HG03066 (cell line): Measurements from ENCODE around the gene MRPL53.

Experiments used
- ATAC-seq: cut with Tn5 transposase; IDR thresholded peaks from one replicate; pipeline ENCODE4 v1.9.1; 2021; ENCODE audit warnings: low read depth; ENCODE audit not compliant: unreplicated experiment

The MRPL53 gene

GRCh38 chr2:74472086-74472944 lies at the start of gene MRPL53:
Gene MRPL53 (minus strand): TSS chr2:74472680. CDS start chr2:74472660, 20 bp downstream.
- peak; percentile 82 for ATAC-seq

DNA sequence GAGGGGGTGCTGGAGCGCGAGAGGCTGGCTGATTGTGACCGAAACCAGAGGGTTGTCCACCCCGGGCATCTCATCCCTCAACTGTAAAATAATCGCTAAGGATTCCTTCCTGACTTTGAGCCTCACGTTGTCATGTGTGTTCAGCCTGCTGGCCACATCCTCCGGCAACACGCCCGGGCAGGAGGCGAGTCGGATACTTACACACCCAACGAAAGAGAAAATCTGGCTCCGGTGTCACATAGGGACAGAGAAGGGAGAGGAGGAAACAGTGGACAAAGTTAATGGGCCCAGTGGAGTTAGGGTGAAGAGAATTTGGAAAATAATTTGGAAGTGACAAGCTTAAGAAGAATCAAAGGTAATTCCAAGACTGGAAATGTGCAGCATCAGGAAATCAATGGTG lies 44.2 kb upstream of the MRPL53 start:
- no peak for ATAC-seq

- ATAC-seq: no peak
Measured at GRCh38 chr2:74515981-74516633, 43.6 kb upstream of the MRPL53 start.

DNA sequence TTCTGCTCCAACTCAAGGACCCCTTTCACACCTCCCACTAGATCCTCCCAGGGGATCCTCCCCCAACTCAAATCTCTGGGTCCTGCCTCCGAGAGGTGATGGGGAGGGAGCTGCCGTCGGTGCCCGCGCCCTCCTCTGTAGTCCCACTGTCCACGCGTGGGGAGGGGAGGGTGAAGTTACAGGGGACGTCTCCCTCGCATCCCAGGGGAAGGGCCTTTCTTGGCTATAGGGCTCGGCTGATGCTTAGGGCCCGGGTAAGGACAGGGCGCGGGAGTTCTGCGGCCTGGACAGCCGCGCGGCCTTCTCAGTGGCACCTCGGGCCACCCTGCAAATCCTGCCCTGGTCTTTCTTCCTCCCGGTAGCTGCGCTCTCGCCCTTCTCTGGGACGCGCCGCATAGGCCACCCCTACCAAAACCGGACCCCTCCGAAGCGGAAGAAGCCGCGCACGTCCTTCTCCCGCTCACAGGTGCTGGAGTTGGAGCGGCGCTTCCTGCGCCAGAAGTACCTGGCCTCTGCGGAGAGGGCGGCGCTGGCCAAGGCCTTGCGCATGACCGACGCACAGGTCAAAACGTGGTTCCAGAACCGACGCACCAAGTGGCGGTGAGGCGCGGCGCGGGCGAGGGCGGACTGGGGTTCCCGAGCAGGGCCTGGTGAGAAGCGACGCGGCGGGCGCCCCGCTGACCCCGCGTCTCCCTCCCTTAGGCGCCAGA lies 42.9 kb upstream of the MRPL53 start:
- ATAC-seq: no peak

DNA sequence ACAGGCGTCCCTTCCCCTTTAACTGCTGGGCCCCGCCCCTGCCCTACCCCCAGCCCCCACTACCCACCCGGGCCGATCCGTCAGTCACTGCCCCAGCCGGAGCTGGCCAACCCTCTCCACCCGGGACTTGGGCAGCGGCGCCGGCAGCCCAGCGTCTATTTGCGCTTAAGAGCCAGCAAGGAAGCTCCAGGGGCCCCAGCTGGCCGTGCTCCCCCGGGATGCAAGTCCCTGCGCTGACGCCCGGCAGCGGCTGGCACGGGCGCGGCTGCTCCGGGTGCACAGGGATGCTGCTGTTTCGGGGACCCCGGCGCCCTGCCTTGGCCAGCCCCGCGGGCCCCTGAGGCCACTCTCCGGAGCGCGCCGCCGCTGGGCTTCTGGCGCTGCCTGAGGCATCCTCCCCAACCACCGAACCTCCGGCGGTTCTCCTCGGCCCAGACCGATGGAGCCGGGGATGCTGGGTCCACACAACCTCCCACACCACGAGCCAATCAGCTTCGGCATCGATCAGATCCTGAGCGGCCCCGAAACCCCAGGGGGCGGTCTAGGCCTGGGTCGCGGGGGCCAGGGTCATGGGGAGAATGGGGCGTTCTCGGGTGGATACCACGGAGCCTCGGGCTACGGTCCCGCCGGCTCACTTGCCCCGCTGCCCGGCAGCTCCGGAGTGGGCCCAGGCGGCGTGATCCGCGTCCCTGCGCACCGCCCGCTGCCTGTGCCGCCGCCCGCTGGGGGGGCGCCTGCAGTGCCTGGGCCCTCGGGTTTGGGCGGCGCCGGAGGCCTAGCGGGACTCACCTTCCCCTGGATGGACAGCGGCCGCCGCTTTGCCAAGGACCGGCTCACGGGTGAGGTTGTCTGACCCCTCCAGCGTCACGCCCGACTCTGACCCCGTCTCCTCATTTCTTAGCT lies 42.1 kb upstream of the MRPL53 start, which contains the start of gene TLX2:
TLX2 (plus strand) TSS at position 83 of the 903 bp plus-strand sequence; CDS start at position 440, 357 bp downstream.
- no peak for ATAC-seq

DNA sequence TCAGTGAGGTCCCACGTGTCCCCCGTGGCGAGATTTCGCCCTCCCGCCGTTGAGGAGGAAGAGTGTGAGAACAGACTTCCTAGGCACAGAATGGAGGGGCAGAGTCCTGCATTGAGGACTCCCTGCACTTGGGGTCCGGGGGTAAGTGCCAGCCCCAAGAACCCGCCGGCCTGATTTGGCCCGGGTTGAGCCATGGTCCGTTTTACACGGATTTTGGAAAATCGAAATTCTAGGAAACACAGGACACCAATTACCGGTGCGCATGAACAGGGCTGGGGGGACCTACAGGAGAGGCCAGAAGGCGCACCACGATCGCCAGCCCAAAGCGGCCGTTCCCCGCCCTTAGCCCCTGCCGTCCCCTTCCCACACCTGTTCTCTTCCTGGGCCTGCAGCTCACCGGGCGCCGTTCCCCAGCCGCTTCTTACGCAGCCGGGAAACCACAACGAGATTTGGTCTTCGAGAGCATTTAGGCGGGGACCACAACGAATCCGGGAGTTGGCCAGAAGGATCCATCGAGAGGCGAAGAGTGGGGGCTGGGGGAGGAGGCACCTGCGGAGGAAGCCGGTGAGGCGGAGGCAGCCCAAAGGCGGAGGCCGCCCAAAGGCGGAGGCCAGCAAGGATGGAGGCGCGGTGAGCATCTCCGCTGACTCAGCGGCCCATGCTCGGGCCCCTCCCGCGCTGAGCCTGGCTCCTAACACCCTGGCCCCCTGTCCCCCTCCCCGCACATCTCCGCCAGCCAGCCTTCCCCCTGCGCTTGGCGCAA lies 41.3 kb upstream of the MRPL53 start:
- no peak for ATAC-seq

DNA sequence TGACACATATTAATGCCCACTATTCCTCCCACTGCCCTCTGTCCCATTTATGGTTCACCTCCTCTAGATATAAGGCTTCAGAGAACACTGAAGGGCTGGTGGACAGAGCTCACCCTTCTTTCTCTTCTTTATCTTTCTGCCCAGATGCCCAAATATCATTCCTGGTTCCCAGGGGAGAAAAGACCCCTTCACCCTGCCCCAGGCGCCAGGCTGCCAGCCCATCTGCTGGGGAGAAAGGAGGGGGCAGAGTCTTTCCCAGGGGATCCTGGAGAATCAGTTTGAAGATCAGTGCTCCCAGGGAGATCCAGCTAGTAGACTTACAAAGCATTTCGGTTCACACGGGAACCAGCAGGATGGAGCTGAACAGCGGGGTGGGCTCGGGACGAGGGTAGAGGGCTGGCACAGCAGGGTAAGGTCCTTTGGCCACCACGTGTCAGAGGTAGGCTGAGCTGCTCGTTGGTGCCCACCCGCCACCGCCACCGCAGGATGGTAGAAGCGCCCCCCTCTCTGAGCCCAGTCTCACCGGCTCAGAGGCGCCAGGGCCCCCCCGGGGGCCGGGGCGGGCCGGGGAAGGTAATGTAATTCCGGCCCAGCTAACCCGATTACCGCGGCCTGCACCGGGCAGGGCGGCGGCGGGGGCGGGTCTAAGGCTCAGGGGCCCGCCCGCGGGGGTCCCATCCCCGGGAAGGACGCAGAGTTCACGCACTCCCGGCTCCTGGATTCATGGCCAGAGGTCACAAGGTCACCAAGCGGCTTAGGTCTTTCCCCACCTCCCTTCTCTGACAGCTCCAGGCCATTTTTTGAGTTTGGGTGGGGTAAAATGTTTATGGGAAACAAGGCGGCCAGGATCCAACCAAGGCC lies 40.5 kb upstream of the MRPL53 start:
- ATAC-seq: no peak

DNA sequence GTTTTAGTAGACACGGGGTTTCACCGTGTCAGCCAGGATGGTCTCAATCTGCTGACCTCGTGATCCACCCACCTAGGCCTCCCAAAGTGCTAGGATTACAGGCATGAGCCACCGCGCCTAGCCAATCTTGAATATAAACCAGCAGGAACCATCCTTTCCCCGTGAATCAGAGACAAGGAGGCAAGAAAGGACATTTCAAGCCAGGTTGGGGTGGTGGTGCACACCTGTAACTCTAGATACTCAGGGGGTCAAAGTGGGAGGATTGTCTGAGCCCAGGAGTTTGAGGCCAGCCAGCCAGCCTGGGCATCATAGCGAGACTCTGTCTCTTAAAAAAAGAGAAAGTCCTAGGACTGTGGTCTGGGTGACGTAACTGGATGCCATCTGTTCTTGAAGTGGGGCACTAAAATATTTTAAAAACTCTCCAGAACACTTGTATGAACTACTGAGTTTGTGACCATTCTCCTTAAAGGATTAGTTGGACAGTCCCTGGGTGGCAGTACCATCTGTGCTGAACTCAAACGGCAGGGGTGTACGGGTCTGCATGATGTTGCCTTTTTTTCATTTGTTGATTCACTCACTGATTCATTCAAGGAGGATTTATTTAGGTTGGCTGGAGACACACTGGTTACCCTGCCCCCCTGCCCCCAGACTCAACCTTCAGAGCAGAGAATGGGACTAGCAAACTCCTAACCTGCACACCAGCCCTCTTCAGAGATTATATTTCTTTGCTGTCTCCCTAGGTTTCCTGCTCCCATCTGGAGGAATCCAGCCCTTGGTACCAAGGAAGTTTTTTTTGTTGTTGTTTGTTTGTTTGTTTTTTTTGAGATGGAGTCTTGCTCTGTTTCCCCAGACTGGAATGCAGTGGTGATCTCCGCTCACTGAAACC lies 38.9 kb upstream of the MRPL53 start:
- ATAC-seq: no peak

GRCh38 chr2:74510272-74510671 lies 37.8 kb upstream of the MRPL53 start:
- no peak for ATAC-seq

DNA sequence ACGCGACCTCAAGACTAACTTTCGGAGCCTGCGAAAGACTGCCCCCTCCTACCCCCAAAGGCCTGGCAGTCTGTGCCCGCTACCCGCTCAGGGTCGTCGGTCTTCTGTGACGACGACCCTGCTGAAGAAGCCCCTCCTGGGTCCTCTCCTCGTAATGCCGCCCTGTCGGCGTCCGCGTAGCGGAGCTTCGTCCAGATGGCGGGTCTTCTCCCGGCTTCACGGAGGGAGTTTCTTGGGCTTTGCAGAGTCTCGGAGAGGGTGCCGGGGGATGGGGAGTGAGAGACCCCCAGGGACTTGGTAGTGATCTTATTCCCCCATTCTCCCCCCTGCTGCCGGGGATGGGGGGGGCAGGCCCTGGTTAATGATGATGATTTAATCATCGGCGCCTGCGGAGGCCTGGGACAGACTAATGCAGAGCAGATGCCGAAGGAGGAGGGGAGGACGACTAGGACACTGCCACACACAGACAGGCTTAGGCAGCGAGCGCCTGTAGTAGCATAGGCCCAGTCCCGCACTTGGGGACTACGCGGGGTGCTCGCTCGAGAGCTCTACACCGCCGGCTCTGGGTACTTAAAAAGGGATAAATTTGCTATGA lies 35.5 kb upstream of the MRPL53 start:
- peak; percentile 17 for ATAC-seq

GRCh38 chr2:74507145-74507925 lies 34.9 kb upstream of the MRPL53 start, which contains the start of gene PCGF1:
Gene PCGF1 (minus strand): TSS chr2:74507695. CDS start chr2:74507668, 27 bp downstream.
- peak; percentile 90 for ATAC-seq

DNA sequence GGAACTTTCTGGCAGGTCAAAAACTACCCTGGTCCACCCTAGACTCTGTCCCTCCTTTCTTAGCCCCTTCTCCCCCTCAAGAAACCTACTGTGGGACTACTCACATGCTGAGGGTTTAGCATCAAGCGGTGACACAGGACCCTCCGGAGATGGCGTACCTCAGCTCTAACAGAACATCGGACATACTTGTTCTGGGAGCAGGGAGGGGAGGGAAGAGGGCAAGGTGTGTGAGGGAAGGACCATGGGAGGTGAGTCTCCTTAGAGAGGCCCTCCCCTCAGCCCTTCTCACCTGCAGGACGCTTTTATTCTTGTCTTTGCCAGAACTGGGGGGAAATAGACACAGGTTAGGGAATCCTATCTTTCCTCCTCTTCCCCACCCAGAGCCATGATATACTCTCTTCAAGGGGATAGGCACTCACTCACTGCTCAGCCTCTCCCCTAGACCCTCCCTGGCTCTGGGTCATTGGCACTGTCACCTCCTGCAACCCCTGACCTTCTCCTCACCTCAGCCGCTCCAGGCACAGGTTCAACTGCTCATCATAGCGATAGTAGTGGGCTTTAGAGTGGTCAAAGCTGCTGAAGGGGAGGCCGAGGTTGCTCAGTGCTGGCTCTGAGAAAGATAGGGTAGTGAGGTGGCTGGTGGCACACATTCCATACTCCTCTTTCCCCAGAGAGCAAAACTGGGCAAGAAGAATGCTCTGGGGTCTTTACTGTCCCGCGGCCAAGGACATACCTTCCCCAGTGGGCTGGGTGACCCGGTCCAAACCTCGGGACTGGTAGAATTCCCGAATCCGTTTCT lies 33.2 kb upstream of the MRPL53 start:
- ATAC-seq: no peak

- no peak for ATAC-seq
Measured at GRCh38 chr2:74504591-74504990, 32.1 kb upstream of the MRPL53 start.

- ATAC-seq: no peak
Measured at GRCh38 chr2:74503506-74504475, 31.3 kb upstream of the MRPL53 start.
